HG03095 (cell line): Measurements from ENCODE around the gene MRPL36.
"Not testable (repeated sequence)": the region's sequence is repeated elsewhere in the genome, so short reads cannot be mapped to it uniquely, and the experiment has no call there.

Experiments
- ATAC-seq: cut with Tn5 transposase; IDR thresholded peaks from one replicate; pipeline ENCODE4 v1.9.1; 2021; ENCODE audit warnings: moderate library complexity; ENCODE audit not compliant: unreplicated experiment

Gene MRPL36

GRCh38 chr5:1815881-1816292 is 16.2 kb upstream of the MRPL36 start:
- no peak for ATAC-seq

GRCh38 chr5:1815071-1815786 is 15.6 kb upstream of the MRPL36 start:
- ATAC-seq = no peak

GRCh38 chr5:1814183-1815020 is 14.8 kb upstream of the MRPL36 start:
- ATAC-seq = no peak

GRCh38 chr5:1810581-1811101 is 11.0 kb upstream of the MRPL36 start:
- ATAC-seq = no peak

- ATAC-seq = no peak
Observed at GRCh38 chr5:1809416-1810035, 9.9 kb upstream of the MRPL36 start.

- ATAC-seq = no peak
Observed at GRCh38 chr5:1808439-1808838, 8.8 kb upstream of the MRPL36 start.

GRCh38 chr5:1807451-1808185 is 8.0 kb upstream of the MRPL36 start:
- ATAC-seq = no peak

GRCh38 chr5:1806974-1807373 is 7.3 kb upstream of the MRPL36 start:
- ATAC-seq = no peak

GRCh38 chr5:1806199-1806598 is 6.6 kb upstream of the MRPL36 start:
- ATAC-seq = no peak

- no peak for ATAC-seq
Observed at GRCh38 chr5:1805736-1806135, 6.1 kb upstream of the MRPL36 start.

- no peak for ATAC-seq
Observed at GRCh38 chr5:1805326-1805725, 5.7 kb upstream of the MRPL36 start.

- no peak for ATAC-seq
Observed at GRCh38 chr5:1804001-1804690, 4.5 kb upstream of the MRPL36 start.

- ATAC-seq = no peak
Observed at GRCh38 chr5:1803192-1803591, 3.6 kb upstream of the MRPL36 start.

GRCh38 chr5:1801967-1802295 is 2.3 kb upstream of the MRPL36 start:
- no peak for ATAC-seq

GRCh38 chr5:1801222-1801966 is 1.8 kb upstream of the MRPL36 start, which contains the start of gene NDUFS6:
TSS of gene NDUFS6 (plus strand) at chr5:1801407. CDS start at chr5:1801418, 11 bp downstream.
- ATAC-seq = peak; percentile 55

GRCh38 chr5:1800472-1801221 is 1.0 kb upstream of the MRPL36 start:
- peak; percentile 35 for ATAC-seq

- ATAC-seq = peak; percentile 29
Observed at GRCh38 chr5:1799110-1799601, 481 bp downstream of the MRPL36 start.

GRCh38 chr5:1798589-1798988 is 1.0 kb downstream of the MRPL36 start:
- ATAC-seq = not testable (repeated sequence)

GRCh38 chr5:1797855-1798254 is 1.8 kb downstream of the MRPL36 start:
- ATAC-seq = no peak
